Smooth muscle cell (in vitro differentiated cells): ENCODE data around the gene PI4K2B. TPM values are rescaled to one million over a fixed set of nuclear protein-coding genes. Genes with fewer than 3 reads are reported as not detected.
"Not testable (repeated sequence)": the region's sequence is repeated elsewhere in the genome, so short reads cannot be mapped to it uniquely, and the experiment has no call there.

Source experiments
- DNase-seq: peaks from one replicate; lab custom pipeline; 2025; ENCODE audit not compliant: unreplicated experiment; lab: John Stamatoyannopoulos, UW
- H2AFZ ChIP-seq: fragments of 200-600 bp; sonication (generic); 2 replicates; pipeline ENCODE4 v1.6.0; 2016; ENCODE audit warnings: antibody characterized with exemption, low read depth, mild to moderate bottlenecking
- H3F3A ChIP-seq: fragments of 200-600 bp; sonication (generic); 2 replicates; pipeline ENCODE4 v1.6.0; 2017; ENCODE audit warnings: antibody characterized with exemption, low read depth
- H3K27ac ChIP-seq: fragments of 200-600 bp; sonication (generic); 2 replicates; pipeline ENCODE4 v1.5.1; 2016; ENCODE audit warnings: low read depth, mild to moderate bottlenecking
- H3K27me3 ChIP-seq: fragments of 200-600 bp; sonication (generic); 2 replicates; pipeline ENCODE4 v1.6.1; 2016; ENCODE audit warnings: low read depth, mild to moderate bottlenecking
- H3K36me3 ChIP-seq: fragments of 200-600 bp; sonication (generic); 2 replicates; pipeline ENCODE4 v1.5.1; 2016; ENCODE audit warnings: low read depth
- H3K4me1 ChIP-seq: fragments of 200-600 bp; sonication (generic); 2 replicates; pipeline ENCODE4 v1.5.1; 2016; ENCODE audit warnings: low read depth
- H3K4me2 ChIP-seq: fragments of 200-600 bp; sonication (generic); 2 replicates; pipeline ENCODE4 v1.6.0; 2016; ENCODE audit warnings: mild to moderate bottlenecking
- H3K4me3 ChIP-seq: fragments of 200-600 bp; sonication (generic); 2 replicates; pipeline ENCODE4 v1.5.1; 2016; ENCODE audit warnings: mild to moderate bottlenecking
- H3K79me2 ChIP-seq: fragments of 200-600 bp; sonication (generic); 2 replicates; pipeline ENCODE4 v1.6.0; 2016; ENCODE audit warnings: low read depth, mild to moderate bottlenecking
- H3K9ac ChIP-seq: fragments of 200-600 bp; sonication (generic); 2 replicates; pipeline ENCODE4 v1.6.0; 2016; ENCODE audit warnings: low read depth
- H3K9me3 ChIP-seq: fragments of 200-600 bp; sonication (generic); replicated peaks from 2 replicates; pipeline ENCODE4 v1.5.1; 2016; ENCODE audit warnings: low read depth
- H4K20me1 ChIP-seq: fragments of 200-600 bp; sonication (generic); 2 replicates; pipeline ENCODE4 v1.6.0; 2016; ENCODE audit warnings: low read depth
- CTCF ChIP-seq: fragments of 200-600 bp; sonication (generic); IDR thresholded peaks from 2 replicates; pipeline ENCODE4 v1.5.1; 2017; ENCODE audit warnings: borderline replicate concordance, mild to moderate bottlenecking, antibody characterized with exemption; ENCODE audit not compliant: insufficient read depth, poor library complexity, severe bottlenecking
- WGBS: methylation state at CpG from one replicate; pipeline ENCODE4 v1.1.7; 2016; ENCODE audit warnings: low lambda C conversion rate; 5-methylcytosine and 5-hydroxymethylcytosine counted together
- polyA plus RNA-seq: library from polyadenylated mRNA; unstranded; fragments of >200 nt; fragmentation: Nextera tagmentation; extraction: Ambion mirVana; gene quantifications from 2 replicates; pipeline ENCODE4 v1.2.1, GENCODE V29; 2016
- total RNA-seq: library from RNA; depleted of rRNA; stranded (reverse); fragments of >200 nt; gene quantifications from 2 replicates; pipeline ENCODE4 v1.2.3, GENCODE V29; 2014

The PI4K2B gene
- total and polyA plus RNA-seq, 2 experiments from 2014 or later, result 10.8 to 21.6 TPM

- Histone ChIP-seq H3K27me3 (no peaks in the 10 kb centered on the region), H3K79me2 (peaks cover 38% of the 10 kb centered on the region), H3F3A (no peaks in the 10 kb centered on the region), H3K9ac (peak overlapping the region; percentile 71), H3K9me3 (no peaks in the 10 kb centered on the region), H4K20me1 (peaks cover 4% of the 10 kb centered on the region), H3K4me1 (no peaks in the 10 kb centered on the region), H3K4me3 (peak overlapping the region; percentile 68), H3K27ac (peak overlapping the region; percentile 74), H2AFZ (peak overlapping the region; percentile 78), H3K36me3 (no peaks in the 10 kb centered on the region), H3K4me2 (peak overlapping the region; percentile 91)
- peak; percentile 51 for DNase-seq
- TF ChIP-seq CTCF, result peak; percentile 31
- WGBS, result 9% methylated on average over 33 of the region's 49 CpGs
These were observed 847 bp downstream of the PI4K2B start for GRCh38 chr4:25234390-25235370.

- Histone ChIP-seq H3K27me3 (no peaks in the 10 kb centered on the region), H3K4me1 (no peaks in the 10 kb centered on the region), H3F3A (no peaks in the 10 kb centered on the region), H3K79me2 (peaks cover 38% of the 10 kb centered on the region), H3K9ac (peak overlapping the region; percentile 71), H3K4me3 (peak overlapping the region; percentile 68), H3K9me3 (no peaks in the 10 kb centered on the region), H3K4me2 (peak overlapping the region; percentile 91), H2AFZ (peak overlapping the region; percentile 78), H3K36me3 (no peaks in the 10 kb centered on the region), H4K20me1 (peaks cover 9% of the 10 kb centered on the region), H3K27ac (peak overlapping the region; percentile 74)
- WGBS, result 65% methylated on average over 6 of the region's 6 CpGs
- DNase-seq, result no peak
- no peak for TF ChIP-seq CTCF
These were observed 1.6 kb downstream of the PI4K2B start for GRCh38 chr4:25235401-25235800.

- Histone ChIP-seq H3K79me2 (peaks cover 38% of the 10 kb centered on the region), H3K4me2 (peak overlapping the region; percentile 91), H3K4me3 (peak overlapping the region; percentile 68), H4K20me1 (peaks cover 15% of the 10 kb centered on the region)
- H3K4me1 ChIP-seq, H3K9ac ChIP-seq, H3K27ac ChIP-seq, H3F3A ChIP-seq, DNase-seq, H3K9me3 ChIP-seq, H2AFZ ChIP-seq, H3K27me3 ChIP-seq, H3K36me3 ChIP-seq: not testable (repeated sequence)
- WGBS, result 92% methylated on average over 2 of the region's 2 CpGs
These were observed 2.2 kb downstream of the PI4K2B start for GRCh38 chr4:25236030-25236429.

GRCh38 chr4:25236971-25237370, 3.1 kb downstream of the PI4K2B start:
- Histone ChIP-seq H3K4me2 (peak overlapping the region; percentile 32), H3K79me2 (peaks cover 38% of the 10 kb centered on the region), H4K20me1 (peaks cover 15% of the 10 kb centered on the region), H3K27me3 (no peaks in the 10 kb centered on the region), H2AFZ (no peak overlapping the region), H3K4me3 (no peak overlapping the region), H3K27ac (no peak overlapping the region), H3K9me3 (no peaks in the 10 kb centered on the region), H3K9ac (no peak overlapping the region), H3K36me3 (no peaks in the 10 kb centered on the region), H3F3A (no peaks in the 10 kb centered on the region), H3K4me1 (no peaks in the 10 kb centered on the region)
- no peak for DNase-seq
- 74% methylated on average over 2 of the region's 2 CpGs for WGBS
- no peak for TF ChIP-seq CTCF
